NCI-H1417 (cell line): ENCODE measurements around the gene MTUS2.

ENCODE experiments used
- DNase-seq, 3 experiments: peaks; one replicate each; lab custom pipeline; 2025; lab: John Stamatoyannopoulos, UW

Gene MTUS2

DNA sequence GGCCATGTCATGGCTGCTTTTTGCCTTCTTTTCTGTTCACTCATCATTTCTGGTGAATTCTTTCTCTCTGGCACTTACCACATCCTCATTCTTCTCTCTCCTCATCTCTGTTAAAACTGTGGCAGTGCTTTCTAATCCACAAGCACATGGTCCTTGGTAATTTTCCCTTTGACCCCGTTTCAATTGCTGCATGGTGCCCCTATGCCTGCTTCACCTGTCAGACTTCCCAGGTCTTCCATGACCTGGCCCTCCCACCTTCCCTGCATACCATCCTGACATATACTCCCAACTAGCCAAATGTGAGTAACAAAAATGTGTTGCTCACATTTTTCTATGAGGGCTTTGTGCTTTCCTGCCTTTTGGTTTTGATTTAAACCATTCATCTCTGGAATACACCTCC is 286.5 kb downstream of the MTUS2 start:
- DNase-seq, result no peak

DNA sequence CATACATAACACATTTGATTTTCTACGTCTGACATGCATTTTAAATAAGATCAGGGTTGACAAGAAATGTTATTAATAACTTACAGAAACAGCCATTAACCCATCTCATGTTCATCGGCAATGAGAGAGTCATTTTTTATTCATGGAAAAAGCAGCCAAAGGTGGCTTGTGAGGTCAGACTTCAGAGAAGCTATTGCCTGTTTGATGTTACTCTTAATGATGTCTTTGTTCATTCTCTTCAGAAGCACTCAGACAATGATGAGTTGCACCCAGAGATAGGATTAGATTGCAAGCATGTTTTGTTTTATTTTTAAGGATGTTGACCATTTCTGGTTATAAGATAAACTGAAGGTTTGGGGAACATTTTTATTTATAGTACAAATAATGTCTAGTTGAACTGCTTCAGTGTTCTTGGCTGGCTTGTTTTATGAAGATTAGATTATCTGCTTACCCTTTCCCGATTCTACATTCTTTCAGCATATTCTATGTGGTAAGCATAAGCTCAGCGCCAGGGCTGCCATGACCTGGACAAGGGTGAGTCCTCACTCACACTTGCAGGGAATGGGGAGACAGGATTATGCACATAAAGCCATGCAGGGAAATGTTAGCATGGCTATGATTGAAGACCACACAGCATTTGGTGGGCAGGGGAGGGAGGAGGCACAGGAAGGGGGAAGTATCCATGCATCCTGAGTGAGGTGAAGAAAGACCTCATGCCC is 288.1 kb downstream of the MTUS2 start:
- no peak for DNase-seq

DNA sequence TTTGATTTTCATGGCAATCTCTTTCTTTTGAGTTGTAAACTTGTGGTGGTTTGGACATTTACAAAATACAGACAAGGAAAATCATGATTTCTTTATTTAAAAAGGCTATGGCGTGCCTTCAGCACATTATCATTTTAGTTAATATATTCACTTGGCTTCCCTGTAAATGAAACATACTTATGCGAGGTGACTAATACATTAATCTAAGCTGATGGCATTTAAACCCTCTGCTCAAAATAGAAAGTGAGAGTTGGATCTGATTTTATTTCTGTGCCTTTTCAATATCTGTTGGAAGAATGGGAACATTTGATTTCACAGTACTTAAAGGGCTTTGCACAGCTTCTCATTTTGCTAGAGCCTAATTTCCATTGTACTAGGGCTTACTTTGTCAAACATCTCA is 289.8 kb downstream of the MTUS2 start:
- no peak for DNase-seq

DNA sequence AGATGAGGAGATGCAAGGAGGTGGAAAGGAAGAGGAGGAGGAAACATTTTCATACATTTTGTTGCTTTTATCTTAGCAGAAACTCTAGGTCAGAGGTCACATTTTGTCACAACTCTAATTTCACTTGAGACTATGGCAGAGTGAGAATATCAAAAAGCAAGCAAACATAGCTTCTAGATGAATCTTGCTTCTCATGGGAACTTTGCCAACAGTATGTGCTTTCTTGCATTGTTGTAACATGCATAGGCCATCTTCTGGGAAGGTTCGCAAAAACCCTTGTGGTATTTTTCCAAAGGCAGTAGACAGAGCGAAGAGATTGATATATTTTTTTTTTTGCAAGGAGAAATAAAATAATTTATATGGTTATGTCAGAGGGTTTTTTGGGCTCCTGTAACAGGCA is 291.3 kb downstream of the MTUS2 start:
- DNase-seq, result no peak

DNA sequence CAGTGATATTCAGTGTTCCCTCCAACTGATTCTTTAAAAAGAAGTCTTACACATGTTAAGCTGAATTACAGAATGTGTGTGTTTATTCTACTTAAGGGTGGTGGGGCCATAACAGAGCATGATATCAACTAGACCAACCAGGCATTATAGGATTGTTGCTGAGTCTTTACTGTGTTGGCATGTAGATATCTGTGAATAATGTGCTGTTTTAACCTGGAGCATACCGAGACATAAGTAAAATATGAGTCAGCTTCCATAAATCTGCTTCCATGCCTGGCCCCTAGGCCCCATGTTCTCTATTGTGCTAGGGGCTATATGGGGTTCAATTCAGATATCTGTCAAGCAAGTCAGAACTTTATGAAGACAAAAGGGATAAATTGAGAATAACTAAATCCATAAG is 295.7 kb downstream of the MTUS2 start:
- no peak for DNase-seq

DNA sequence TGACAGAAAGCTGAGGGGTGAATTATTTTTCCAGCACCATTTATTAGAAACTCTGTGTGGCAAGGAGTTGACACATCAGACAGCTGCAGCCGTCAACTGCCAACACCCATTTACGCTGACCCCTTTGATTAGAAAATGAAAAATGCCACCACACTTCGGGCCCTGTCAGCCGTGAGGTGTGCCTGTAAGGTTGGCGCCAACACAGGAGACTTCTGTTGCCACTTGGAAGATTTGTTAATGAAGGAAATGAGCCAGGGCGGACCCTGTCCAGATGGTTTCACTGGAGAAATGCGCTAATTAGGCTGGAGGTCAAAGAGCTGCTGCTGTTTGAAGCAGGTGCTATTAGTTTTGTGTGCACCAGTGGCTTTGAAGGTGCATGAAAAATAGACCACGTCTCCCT is 297.5 kb downstream of the MTUS2 start:
- no peak for DNase-seq

DNA sequence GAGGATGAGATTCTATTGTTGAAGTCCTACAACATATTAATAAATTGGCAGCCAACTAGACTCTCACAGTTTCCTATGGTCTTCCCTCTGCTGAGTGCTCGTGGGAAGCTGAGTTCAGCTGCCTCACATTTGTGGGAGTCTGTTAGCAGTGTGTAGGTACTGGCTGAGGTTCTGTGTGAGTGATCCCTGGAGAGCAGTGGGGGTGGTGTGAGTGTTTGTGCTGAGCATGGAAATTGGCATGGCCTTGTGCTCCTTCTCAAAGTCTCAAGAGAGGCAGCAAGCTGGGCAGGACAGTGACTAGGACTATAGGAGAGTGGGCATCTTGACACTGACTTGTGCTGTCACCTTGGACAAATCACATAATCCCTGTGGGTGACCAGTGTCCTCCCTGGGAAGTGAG is 298.3 kb downstream of the MTUS2 start:
- DNase-seq, result no peak

DNA sequence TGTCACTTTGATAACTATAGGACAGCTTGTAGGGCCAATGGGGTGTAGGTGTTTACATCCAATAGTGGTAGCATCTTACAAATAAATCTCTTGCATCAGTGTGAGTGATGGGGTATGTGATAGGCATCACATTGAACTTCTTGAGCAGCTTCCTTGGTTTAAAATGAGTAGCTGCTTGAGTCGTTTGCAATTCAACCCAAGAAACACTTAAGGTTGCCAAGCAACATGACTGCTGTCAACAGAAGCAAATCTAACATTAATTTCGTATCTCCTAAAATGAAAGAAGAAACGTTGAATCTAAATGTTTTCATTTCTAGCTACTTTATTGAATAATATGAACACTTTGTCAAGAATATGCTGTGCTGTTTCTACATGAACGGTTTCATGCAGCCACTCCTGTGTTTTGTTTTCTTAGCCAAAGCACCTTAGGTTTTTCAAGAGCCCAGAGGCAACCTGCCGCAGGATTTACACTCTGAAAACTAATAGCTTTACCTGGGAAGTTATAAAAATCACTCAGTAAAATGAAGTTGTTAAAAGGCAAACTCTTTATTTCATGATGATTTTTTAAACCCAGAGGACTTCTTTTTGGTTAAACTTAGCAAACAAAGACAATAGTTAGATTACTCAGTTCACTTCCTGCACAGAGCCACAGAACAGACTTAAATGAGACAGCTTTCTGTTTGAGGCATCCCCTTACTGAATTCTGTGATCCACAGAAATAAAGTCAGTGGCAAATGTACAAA is 305.2 kb downstream of the MTUS2 start:
- peak in 2 of 3 experiments; percentile 0 to 3 for DNase-seq

DNA sequence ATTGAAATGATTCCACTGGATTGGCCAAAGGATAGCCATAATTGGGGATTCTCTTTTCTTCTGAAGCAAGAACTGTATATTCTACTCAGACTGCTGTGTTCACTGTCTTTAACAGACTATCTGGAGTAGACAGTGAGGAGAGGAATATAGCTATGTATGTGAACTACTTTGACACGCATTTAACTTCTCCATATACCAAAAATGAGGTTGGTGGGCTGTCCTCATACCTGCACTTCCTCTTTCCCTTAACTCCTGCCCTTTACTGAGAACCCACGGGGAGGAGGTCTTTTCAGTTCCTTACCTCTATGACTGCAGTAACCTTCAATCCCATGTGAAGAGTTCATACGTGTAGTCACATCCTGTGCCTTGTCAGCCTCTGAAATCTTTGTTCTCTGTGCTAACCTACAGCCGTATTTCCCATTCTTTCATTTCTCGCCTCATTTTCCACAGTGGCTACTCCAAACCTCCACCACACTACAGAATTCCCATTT is 305.8 kb downstream of the MTUS2 start:
- DNase-seq, result no peak

DNA sequence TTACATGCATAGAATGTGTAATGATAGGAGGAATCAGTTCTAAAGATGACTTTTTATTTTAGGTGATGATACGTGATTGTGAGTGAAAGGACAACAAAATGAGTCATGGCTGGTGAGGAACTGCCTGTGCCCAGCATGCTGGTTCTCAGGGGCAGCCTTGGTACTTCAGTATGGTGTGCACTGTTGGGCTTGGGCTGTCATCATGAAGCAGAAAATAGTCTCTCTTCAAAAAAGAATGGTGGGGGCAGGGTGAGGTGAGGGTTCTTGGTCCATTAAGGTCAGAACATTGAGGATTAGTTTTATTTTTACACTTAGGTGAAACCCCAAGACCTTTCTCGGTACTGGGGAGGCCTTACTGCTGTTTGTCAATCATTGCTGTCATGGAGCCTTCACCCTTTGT is 309.5 kb downstream of the MTUS2 start:
- DNase-seq, result no peak

DNA sequence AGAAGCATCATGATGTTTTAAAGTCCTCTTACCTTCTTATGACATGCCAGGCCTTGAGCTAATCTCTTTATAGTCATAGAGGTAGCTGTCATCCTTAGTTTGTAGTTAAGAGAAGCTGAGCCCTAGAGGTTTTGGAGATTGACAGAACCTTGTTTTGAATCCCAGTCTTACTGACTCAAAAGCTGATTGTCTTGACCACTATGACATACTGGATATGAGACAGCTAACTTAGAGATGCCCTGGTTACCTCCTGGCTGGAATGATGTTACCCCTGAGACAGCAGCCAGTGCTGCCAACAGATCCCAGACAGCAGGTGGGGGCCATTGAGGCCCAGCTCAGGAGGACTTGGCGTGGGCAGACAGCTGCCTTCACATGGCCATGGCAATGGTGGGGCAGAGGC is 311.0 kb downstream of the MTUS2 start:
- DNase-seq, result no peak

DNA sequence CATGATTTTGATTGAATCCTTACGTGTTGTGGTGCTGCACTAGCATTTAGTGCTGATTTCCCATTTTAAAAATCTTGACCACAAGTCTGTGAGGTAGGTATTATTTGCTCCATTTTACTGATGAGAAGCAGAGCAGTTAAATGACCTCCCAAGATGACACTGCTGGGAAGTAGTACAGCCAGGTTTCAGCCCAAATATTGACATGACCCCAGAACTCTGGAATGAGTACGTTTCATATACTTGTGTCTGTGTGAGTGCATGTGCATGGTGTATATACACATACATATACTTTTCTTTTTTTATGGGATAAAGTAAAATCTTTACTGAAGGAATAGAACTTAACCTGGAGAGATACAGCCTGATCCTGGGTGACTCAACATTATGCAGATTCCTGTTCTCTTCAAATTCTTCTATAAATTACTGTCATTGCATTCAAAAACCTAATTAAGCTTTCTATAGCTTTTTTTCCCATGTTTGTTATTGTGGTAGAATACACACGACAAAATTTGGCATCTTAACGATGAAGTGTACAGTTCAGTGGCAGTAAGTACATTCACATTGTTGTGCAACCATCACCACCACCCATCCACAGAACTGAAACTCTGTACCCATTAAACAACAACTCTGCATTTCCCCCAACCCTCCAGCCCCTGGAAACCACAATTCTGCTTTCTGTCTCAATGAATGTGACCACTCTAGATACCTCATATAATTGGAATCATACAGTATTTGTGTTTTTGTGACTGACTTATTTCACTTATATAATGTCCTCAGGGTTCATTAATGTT is 311.9 kb downstream of the MTUS2 start:
- no peak for DNase-seq

DNA sequence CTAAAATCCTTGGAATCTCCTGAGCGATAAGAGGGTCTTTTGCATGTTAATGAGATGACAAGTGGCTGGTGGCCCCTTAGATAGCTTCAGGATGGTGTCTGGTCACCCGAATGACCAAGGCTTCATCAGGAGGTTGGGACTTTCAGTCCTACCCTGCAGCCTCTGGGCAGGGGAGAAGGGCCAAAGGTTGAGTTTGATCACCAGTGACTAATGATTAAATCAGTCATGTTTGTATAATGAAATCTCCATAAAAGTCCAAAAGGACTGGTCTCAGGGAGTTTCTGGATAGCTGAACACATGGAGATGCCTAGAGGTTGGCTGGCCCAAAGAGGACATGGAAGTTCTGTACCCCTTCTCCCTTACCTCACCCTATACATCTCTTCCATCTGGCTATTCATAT is 316.2 kb downstream of the MTUS2 start:
- DNase-seq, result no peak

DNA sequence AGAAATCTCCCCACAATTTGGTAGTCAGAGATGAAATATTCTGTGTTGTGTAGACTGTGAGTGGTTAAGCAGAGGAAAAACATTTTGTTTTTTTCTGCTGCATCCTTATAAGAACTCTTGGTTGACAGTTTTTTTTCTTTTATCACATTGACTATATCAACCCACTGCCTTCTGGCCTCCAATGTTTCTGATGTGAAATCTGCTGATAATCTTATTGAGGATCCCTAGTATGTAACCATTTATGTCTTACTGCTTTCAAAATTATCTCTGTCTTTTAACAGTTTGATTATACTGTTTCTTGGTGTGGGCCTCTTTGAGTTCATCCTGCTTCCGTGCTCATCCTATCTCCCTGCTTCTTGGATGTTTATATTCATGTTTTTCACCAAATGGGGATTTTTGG is 316.9 kb downstream of the MTUS2 start:
- DNase-seq, result no peak

DNA sequence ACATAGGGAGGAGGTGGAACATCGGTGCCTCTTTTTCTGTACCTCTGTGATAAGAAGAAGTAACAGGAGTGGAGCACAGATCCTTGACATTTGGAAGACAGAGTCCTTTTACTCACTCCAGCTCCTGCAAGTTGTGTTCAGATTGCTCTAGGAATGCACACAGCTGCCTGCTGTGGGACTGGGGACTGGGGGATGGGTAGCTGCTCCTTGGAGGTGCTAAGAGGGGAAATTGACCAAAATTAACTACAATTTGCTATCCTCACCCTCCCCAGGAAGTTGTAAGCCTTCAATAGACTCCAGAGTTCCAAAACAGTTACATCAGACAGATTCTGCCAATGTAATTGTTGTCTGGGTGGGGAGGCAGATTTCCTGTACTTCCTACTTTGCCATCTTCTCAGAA is 317.9 kb downstream of the MTUS2 start:
- no peak for DNase-seq

DNA sequence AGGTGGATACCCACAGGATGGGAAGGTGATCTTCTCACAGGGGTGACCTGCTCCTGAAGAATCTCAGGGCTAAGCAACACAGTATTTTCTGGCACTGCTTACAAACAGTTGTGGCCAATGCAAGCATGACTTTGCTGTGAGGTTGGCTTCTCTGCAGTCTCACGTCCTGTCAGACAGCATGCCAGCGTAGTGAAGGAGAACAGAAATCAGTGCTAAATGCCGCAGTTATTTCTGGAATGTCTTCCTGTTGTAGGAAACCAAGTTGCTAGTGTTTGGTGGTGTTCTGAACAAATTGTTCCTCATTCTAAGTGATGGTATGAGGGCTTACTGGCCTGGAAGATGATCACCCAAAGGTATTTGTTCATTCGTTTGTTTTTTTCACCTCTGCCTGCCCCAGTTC is 320.1 kb downstream of the MTUS2 start:
- DNase-seq, result no peak

DNA sequence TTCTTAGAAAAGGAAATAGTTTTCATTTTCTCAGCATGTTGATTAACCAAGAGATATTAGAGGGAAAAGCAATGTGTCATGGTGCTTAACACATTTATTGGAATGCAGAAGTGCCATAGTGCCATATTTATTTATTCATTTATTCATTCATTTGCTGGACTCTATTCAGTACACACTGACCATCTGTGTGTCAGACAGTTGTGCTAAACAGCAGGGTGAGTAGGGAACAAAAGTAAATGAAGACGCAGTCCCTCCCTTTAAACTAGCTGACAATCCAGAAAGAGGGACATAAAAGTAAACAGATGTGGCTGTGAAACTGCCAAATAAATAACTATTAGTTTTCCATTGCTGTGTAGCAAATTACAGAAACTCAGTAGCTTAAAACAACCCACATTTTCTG is 323.7 kb downstream of the MTUS2 start:
- no peak for DNase-seq

DNA sequence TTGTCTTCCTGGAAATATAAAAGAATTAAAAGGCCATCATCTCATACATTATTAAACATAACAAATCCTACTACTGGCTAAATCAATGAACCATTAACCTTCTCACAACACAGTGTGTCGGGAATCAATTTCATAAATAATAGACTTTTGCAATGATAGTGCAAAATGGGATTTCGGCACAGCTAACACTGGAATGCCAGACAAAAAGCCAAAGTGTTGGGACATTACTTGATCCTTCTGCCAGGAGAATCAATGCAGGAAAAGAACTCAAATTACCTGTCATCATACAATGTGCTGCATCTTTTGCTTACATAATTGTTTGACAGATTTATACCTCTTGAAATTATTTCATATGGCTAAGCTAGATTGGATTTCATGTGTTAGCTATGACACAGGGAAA is 334.3 kb downstream of the MTUS2 start:
- no peak for DNase-seq

DNA sequence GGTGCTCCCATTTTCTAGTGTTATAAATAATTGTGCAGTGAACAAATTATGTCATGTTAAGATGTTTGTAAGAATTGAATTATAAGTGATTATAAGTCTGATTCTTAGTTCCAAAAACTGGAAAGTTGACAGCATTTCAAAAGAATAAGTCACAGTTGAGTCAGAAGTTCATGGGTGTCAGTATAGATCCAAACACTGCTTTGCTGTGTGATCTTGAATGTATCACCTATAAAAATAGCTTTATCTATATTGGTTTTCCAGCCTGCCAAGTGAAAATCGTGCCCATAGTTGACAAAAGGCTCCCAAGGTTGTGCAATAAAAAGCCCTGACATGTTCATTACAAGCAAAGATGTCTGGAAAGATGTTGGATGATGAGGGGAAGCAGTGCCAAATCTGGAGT is 336.0 kb downstream of the MTUS2 start:
- DNase-seq, result no peak

DNA sequence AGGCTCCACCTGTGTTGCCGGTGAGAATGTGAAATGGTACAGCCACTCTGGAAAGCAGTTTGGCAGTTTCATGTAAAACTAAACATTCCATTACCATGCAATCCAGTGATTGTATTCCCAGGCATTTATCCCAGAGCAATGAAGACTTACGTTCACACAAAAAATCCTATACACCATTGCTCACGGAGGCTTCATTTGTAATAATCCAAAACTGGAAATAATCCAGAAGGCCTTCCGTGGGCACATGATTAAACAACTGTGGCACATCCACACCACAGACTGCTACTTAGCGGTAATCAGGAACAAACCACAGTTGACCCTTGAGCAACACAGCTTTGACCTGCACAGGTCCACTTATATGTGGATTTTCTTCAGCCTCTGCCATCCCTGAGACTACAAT is 339.7 kb downstream of the MTUS2 start:
- no peak for DNase-seq

DNA sequence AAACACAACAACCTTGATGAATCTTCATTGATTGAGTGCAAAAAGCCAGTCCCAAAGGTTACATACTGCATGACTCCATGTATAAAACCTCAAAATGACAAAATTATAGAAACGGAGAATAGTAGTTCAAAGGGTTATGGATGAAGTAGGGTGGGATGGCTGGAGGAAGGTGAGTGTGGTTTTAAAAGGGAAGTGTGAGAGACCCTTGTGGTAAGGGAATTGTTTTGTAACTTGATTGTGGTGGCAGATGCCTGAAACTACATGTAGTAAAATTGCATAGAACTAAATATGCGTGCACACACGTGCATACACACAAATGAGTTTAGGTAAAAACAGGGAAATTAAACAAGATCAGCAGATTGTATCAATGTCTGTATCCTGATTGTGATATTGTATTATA is 340.7 kb downstream of the MTUS2 start:
- no peak for DNase-seq

DNA sequence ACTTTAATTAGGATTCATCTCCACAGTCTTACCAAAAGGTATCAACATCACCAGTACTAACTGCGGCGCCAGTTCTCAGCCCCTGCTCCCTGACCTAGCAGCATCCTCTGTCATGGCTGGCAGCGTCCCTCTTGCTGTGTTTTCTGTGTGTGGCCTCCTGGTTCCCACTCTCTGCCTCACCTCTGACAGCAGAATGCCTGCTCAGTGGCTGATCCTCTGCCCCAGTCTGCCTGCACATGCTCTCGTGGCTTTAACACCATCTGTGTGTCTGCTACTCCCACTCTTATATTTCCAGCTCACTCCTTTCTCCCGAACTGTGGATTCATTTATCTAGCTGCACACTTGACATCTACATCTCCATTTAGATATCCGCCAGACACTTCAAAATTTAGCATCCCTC is 341.5 kb downstream of the MTUS2 start:
- DNase-seq, result no peak

DNA sequence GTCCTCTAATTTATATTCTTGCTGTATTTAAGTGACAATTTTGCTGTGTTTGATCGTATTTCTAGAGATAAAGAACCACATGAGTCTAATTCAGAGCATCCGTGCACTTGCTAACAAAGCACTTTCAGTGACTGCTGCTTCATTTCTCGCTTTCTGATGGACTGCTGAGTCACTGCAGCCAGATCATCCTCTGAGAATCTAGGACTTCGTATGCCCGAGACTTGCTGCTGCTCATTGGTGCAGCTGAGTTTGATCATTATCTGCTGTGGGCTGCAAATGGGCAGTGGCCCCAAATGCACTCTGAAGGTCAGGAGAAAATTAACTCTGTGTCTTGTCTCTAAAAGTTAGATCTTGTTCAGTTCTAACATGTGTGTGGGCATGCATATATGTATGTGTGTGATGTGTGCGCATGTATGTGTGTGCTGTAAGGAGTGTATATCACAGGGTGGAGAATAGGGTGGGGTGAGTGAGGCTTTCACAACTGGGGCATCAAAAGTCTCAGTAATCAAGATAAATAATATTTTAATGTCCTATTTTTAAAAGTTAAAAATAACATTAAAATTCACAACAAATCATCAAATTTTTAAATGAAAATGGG is 342.6 kb downstream of the MTUS2 start:
- DNase-seq, result no peak
